OCI-LY3 (cell line): ENCODE results near the gene FLNB.

Experiments used
- H2AFZ ChIP-seq: fragments of 200-600, 300-600 bp; shearing (Covaris generic); 2 replicates; pipeline ENCODE4 v1.6.0; 2014; ENCODE audit warnings: antibody characterized with exemption, low read depth, low read length
- H3K27ac ChIP-seq: fragments of 200-600, 300-600 bp; sonication (generic); 2 replicates; pipeline ENCODE4 v1.5.1; 2014; ENCODE audit warnings: mild to moderate bottlenecking, low read length, moderate library complexity, mixed read lengths
- H3K27me3 ChIP-seq: fragments of 200-600, 300-600 bp; sonication (generic); 2 replicates; pipeline ENCODE4 v1.6.1; 2014; ENCODE audit warnings: low read depth, low read length, mixed read lengths
- H3K36me3 ChIP-seq: fragments of 200-600, 300-600 bp; sonication (generic); replicated peaks from 2 replicates; pipeline ENCODE3; 2014; ENCODE audit warnings: low read depth, low read length, mixed read lengths
- H3K4me1 ChIP-seq: fragments of 300-600, 200-600 bp; sonication (generic); 2 replicates; pipeline ENCODE4 v1.6.1; 2014; ENCODE audit warnings: low read length, mixed read lengths
- H3K4me2 ChIP-seq: fragments of 200-600, 300-600 bp; sonication (generic); 2 replicates; pipeline ENCODE4 v1.6.1; 2014; ENCODE audit warnings: low read length, mixed read lengths
- H3K4me3 ChIP-seq: fragments of 300-600, 200-600 bp; sonication (generic); 2 replicates; pipeline ENCODE4 v1.5.1; 2014; ENCODE audit warnings: antibody characterized with exemption, mild to moderate bottlenecking, low read length, moderate library complexity
- H3K79me2 ChIP-seq: fragments of 300-600, 200-600 bp; shearing (Covaris generic); 2 replicates; pipeline ENCODE4 v1.6.1; 2014; ENCODE audit warnings: mild to moderate bottlenecking, low read length, mixed read lengths
- H3K9ac ChIP-seq: fragments of 300-600, 200-600 bp; shearing (Covaris generic); 2 replicates; pipeline ENCODE4 v1.6.0; 2014; ENCODE audit warnings: mild to moderate bottlenecking, low read length, moderate library complexity
- H3K9me3 ChIP-seq: fragments of 200-600, 300-600 bp; shearing (Covaris generic); 2 replicates; pipeline ENCODE4 v1.6.1; 2014; ENCODE audit warnings: low read length, mixed read lengths; ENCODE audit not compliant: insufficient read depth
- H4K20me1 ChIP-seq: fragments of 200-600, 300-600 bp; sonication (generic); 2 replicates; pipeline ENCODE4 v1.6.1; 2016; ENCODE audit warnings: low read length, mixed read lengths; ENCODE audit not compliant: insufficient read depth
- EZH2phosphoT487 ChIP-seq: fragments of 200-600 bp; shearing (Covaris generic); IDR thresholded peaks from 2 replicates; pipeline ENCODE4 v1.6.1; 2018; ENCODE audit warnings: antibody characterized with exemption, mixed run types, low read depth
- TF ChIP-seq, protein P1 (sequence below): fragments of 200-600, 300-600 bp; sonication (generic); IDR thresholded peaks from 2 replicates; pipeline ENCODE4 v1.5.1; 2014; ENCODE audit warnings: antibody characterized with exemption, low read length, low read depth

FLNB gene

DNA sequence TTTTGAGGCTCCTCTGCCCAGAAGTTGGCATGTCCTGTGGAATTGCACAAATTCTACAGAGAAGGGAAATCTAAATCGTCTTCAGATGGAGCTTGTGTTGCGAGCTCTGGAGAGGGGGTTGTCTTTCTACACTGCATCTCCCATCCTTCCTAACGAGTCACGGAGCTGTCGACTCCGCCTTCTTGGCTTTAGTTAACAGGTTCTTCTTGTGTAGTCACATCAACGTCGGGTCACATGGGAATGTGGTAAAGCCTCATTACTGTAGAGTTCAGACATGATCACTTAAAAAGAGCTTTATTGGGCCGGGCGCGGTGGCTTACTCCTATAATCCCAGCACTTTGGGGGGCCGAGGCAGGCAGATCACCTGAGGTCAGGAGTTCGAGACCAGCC lies 142.6 kb downstream of the FLNB start:
- Histone ChIP-seq H3K4me3 (no peak overlapping the region), H3K4me2 (no peak overlapping the region), H3K9me3 (no peaks in the 10 kb centered on the region), H3K27ac (no peak overlapping the region), H3K79me2 (no peaks in the 10 kb centered on the region), H3K36me3 (peaks cover 7% of the 10 kb centered on the region), H4K20me1 (no peaks in the 10 kb centered on the region), H3K9ac (no peak overlapping the region), H3K4me1 (no peaks in the 10 kb centered on the region), H2AFZ (no peak overlapping the region), H3K27me3 (no peaks in the 10 kb centered on the region)
- TF ChIP-seq, protein P1, sequence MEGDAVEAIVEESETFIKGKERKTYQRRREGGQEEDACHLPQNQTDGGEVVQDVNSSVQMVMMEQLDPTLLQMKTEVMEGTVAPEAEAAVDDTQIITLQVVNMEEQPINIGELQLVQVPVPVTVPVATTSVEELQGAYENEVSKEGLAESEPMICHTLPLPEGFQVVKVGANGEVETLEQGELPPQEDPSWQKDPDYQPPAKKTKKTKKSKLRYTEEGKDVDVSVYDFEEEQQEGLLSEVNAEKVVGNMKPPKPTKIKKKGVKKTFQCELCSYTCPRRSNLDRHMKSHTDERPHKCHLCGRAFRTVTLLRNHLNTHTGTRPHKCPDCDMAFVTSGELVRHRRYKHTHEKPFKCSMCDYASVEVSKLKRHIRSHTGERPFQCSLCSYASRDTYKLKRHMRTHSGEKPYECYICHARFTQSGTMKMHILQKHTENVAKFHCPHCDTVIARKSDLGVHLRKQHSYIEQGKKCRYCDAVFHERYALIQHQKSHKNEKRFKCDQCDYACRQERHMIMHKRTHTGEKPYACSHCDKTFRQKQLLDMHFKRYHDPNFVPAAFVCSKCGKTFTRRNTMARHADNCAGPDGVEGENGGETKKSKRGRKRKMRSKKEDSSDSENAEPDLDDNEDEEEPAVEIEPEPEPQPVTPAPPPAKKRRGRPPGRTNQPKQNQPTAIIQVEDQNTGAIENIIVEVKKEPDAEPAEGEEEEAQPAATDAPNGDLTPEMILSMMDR, result no peak
- TF ChIP-seq EZH2phosphoT487, result no peak

GRCh38 chr3:58151637-58152036 lies 143.4 kb downstream of the FLNB start:
- Histone ChIP-seq H2AFZ (no peak overlapping the region), H3K4me1 (no peaks in the 10 kb centered on the region), H4K20me1 (no peaks in the 10 kb centered on the region), H3K4me3 (no peak overlapping the region), H3K4me2 (no peak overlapping the region), H3K36me3 (peaks cover 7% of the 10 kb centered on the region), H3K27me3 (no peaks in the 10 kb centered on the region), H3K79me2 (no peaks in the 10 kb centered on the region), H3K27ac (no peak overlapping the region), H3K9me3 (no peaks in the 10 kb centered on the region), H3K9ac (no peak overlapping the region)
- TF ChIP-seq, protein P1, result no peak
- TF ChIP-seq EZH2phosphoT487, result no peak

- Histone ChIP-seq H3K4me3 (no peak overlapping the region), H3K4me2 (no peak overlapping the region), H2AFZ (no peak overlapping the region), H3K79me2 (no peaks in the 10 kb centered on the region), H3K4me1 (no peaks in the 10 kb centered on the region), H3K27me3 (no peaks in the 10 kb centered on the region), H3K36me3 (peaks cover 7% of the 10 kb centered on the region), H3K27ac (no peak overlapping the region), H3K9me3 (no peaks in the 10 kb centered on the region), H4K20me1 (no peaks in the 10 kb centered on the region), H3K9ac (no peak overlapping the region)
- TF ChIP-seq EZH2phosphoT487, result no peak
- TF ChIP-seq, protein P1, result no peak
Measured at GRCh38 chr3:58152225-58153015, 144.2 kb downstream of the FLNB start.

DNA sequence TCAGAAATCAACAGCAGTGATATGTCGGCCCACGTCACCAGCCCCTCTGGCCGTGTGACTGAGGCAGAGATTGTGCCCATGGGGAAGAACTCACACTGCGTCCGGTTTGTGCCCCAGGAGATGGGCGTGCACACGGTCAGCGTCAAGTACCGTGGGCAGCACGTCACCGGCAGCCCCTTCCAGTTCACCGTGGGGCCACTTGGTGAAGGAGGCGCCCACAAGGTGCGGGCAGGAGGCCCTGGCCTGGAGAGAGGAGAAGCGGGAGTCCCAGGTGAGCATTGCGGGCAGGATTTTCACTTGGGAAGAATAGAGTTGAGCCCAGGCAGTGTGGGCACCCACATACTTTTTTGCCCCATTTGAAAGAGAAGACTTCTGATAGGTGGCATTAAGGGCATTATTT lies 145.1 kb downstream of the FLNB start:
- Histone ChIP-seq H3K4me2 (no peak overlapping the region), H4K20me1 (no peaks in the 10 kb centered on the region), H3K4me3 (no peak overlapping the region), H3K27ac (no peak overlapping the region), H3K9ac (no peak overlapping the region), H3K36me3 (peaks cover 7% of the 10 kb centered on the region), H3K79me2 (no peaks in the 10 kb centered on the region), H3K4me1 (no peaks in the 10 kb centered on the region), H3K9me3 (no peaks in the 10 kb centered on the region), H2AFZ (no peak overlapping the region), H3K27me3 (no peaks in the 10 kb centered on the region)
- no peak for TF ChIP-seq EZH2phosphoT487
- TF ChIP-seq, protein P1, result no peak
